Measurements from ENCODE around the gene FGFRL1.

DNA sequence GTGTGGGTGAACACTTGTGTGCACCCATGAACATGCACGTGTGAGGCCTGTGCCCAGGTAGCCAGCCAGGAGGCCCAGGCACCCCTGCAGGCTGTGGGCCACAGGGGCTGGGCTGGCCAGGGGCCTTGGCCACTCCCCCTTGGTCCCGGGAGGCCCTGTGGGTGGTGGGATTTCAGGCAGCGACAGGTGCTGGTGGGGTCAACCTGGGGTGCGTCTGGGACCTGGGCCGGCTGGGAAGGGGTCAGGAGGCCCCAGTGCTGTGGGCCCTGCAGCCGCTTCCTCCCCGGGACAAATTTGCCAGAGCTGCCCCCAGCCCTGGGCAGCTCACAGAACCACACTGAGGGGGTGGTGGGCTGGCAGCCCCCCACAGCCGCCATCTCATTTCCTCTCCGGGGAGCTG, 7.9 kb downstream of the FGFRL1 start:
- no peak for TF ChIP-seq EZH2 (IDR thresholded peaks at IDR 0.05; ENCODE audit: borderline replicate concordance)
- TF ChIP-seq, protein P1, sequence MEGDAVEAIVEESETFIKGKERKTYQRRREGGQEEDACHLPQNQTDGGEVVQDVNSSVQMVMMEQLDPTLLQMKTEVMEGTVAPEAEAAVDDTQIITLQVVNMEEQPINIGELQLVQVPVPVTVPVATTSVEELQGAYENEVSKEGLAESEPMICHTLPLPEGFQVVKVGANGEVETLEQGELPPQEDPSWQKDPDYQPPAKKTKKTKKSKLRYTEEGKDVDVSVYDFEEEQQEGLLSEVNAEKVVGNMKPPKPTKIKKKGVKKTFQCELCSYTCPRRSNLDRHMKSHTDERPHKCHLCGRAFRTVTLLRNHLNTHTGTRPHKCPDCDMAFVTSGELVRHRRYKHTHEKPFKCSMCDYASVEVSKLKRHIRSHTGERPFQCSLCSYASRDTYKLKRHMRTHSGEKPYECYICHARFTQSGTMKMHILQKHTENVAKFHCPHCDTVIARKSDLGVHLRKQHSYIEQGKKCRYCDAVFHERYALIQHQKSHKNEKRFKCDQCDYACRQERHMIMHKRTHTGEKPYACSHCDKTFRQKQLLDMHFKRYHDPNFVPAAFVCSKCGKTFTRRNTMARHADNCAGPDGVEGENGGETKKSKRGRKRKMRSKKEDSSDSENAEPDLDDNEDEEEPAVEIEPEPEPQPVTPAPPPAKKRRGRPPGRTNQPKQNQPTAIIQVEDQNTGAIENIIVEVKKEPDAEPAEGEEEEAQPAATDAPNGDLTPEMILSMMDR (IDR thresholded peaks at IDR 0.05; ENCODE audit: poor library complexity), result no peak
- TF ChIP-seq EZH2phosphoT487 (IDR thresholded peaks at IDR 0.05; ENCODE audit: low read depth, severe bottlenecking, unreplicated experiment), result no peak
